ENCODE data around the gene TMEM259.

The TMEM259 gene

DNA sequence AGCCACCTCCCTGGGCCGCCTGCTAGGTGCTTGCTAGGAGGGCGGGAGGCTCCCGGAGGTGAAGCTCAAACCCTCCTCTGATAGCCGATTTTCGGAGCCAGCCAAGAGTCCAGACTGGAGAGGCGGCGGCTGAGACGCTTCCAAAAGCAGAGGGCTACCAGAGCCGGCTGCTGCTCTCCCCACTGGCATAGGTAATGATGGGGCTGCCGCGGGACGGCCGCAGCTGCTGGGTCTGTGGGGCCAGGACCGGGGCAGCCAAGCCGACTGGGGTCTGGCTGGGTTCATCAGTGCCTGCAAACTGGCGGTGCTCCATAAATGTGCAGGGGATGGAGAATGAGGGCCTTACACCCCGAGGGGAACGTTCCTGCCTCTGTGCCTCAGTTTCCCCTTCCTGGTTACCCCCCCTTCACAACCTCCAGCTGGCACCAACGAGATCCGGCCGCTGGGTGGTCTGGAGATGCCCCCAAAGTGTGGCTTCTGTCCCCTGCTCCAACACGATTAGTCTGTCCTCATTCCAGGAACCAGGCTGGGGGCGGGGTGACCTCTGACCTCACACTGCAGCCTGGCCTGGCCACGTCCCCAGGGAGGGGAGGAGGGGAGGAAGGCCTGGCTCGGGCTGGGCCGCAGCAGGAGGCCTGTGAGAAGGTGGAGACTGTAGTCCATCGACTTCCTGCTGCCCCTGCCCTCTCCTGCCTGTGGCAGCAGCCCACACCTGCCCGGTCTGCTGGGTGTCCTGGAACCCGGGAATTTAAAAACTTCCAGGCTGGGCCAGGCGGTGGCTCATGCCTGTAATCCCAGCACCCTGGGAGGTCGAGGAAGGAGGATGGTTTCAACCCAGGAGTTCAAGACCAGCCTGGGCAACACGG lies 40.6 kb downstream of the TMEM259 start:
- TF ChIP-seq, protein P1, sequence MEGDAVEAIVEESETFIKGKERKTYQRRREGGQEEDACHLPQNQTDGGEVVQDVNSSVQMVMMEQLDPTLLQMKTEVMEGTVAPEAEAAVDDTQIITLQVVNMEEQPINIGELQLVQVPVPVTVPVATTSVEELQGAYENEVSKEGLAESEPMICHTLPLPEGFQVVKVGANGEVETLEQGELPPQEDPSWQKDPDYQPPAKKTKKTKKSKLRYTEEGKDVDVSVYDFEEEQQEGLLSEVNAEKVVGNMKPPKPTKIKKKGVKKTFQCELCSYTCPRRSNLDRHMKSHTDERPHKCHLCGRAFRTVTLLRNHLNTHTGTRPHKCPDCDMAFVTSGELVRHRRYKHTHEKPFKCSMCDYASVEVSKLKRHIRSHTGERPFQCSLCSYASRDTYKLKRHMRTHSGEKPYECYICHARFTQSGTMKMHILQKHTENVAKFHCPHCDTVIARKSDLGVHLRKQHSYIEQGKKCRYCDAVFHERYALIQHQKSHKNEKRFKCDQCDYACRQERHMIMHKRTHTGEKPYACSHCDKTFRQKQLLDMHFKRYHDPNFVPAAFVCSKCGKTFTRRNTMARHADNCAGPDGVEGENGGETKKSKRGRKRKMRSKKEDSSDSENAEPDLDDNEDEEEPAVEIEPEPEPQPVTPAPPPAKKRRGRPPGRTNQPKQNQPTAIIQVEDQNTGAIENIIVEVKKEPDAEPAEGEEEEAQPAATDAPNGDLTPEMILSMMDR (IDR thresholded peaks at IDR 0.05; ENCODE audit: insufficient read depth, low read depth, low read length, missing control alignments) = no peak
- no peak for DNase-seq (ENCODE audit: low read depth)
- H3K4me3 ChIP-seq (ENCODE audit: low read depth, low read length) = no peak overlapping the region

DNA sequence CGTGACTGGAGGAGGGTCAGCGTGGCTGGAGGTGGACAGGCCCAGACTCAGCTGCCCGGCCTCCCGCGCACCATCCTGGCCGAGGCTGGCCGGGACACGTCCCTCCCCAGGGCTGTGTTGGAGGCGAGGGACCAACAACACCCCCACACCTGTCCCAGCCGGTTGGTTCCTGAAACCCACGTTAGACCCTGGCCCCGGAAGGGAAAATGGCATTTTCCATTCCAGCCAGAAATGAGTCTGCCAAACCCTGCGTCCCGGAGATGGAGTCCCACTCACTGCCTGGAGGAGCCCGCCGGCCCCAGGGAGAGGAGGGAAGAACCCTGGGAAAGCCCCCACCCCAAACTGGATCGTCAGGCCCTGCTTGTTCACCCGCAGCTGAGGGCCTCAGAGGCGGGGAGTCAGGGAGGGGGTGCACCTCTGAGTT lies 41.6 kb downstream of the TMEM259 start:
- peak; percentile 47 for DNase-seq (ENCODE audit: low read depth)
- H3K4me3 ChIP-seq (ENCODE audit: low read depth, low read length) = no peak overlapping the region
- TF ChIP-seq, protein P1 (IDR thresholded peaks at IDR 0.05; ENCODE audit: insufficient read depth, low read depth, low read length, missing control alignments) = no peak

DNA sequence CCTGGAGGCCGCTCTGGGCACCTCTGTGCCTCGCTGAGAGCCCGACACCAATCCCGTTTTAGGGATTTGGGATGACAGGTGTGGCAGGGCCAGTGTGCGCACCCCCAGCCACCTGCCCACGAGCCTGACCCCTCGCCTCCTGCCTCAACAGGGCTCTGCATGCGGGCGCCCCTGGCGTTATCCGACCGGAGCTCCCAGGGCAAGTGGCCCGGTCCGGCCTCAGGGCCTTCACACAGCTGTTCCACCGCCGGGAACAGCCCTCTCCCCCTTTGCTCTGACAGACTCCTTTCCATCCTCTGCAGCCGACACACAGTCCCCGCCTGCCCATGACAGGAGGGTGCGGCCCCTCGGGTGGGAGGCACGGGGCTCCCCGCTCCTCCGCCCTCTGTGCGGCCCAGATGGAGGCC lies 43.9 kb downstream of the TMEM259 start:
- TF ChIP-seq, protein P1 (IDR thresholded peaks at IDR 0.05; ENCODE audit: insufficient read depth, low read depth, low read length, missing control alignments) = no peak
- H3K4me3 ChIP-seq (ENCODE audit: low read depth, low read length) = no peak overlapping the region
- no peak for DNase-seq (ENCODE audit: low read depth)

DNA sequence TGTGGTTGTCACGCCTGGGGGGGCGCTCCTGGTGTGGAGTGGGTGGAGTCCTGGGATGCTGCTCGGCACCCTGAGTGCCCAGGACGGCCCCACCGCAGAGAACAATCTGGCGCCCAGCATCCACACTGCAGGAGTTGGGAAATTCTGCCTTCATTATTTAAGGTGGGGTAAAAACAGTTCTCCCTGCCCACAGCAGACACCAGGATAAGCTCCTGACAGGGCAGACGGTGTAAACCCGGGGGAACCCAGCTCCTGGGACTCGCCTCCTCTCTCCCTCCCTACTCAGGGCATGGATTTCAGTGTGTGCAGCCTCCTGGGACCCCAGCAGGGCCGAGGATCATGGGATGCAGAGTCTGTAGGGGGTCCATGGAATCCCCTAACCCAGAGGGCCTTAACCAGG lies 44.4 kb downstream of the TMEM259 start:
- H3K4me3 ChIP-seq (ENCODE audit: low read depth, low read length) = no peak overlapping the region
- TF ChIP-seq, protein P1 (IDR thresholded peaks at IDR 0.05; ENCODE audit: insufficient read depth, low read depth, low read length, missing control alignments) = no peak
- DNase-seq (ENCODE audit: low read depth) = no peak

DNA sequence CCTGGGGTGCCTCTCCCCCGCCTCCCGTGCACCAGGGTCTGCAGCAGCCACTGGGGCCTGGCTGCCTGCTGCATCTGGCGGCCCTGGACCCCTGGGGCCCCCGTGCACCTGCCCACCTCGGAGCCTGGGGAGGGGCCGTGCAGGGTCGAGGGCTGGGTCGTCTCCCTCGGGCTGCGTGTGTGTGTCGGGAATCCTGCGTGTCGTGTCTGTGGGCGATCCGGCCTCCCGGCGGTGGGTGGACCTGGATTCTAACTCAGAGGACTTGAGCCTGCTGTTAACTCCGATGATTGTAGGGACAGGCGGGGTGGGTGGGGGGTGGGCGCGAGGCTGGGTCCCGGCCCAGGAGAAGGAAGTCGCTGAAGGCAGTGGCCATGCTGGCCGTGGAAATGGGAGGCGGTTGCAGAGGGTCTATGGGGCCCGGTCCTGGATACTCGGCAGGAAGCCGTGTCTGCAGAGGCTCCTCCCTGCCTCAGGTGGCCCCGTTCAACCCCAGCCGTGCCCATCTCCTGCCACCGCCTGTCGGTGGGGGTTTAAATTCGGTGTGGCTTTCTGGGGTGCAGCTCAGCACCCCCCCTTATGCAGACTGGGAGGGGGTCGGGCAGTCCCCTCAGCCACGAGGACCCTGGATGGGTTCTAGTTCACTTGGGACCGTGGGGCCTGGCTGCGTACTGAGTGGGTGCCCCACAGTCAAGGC lies 46.2 kb downstream of the TMEM259 start:
- no peak for DNase-seq (ENCODE audit: low read depth)
- H3K4me3 ChIP-seq (ENCODE audit: low read depth, low read length) = no peak overlapping the region
- TF ChIP-seq, protein P1 (IDR thresholded peaks at IDR 0.05; ENCODE audit: insufficient read depth, low read depth, low read length, missing control alignments) = no peak

DNA sequence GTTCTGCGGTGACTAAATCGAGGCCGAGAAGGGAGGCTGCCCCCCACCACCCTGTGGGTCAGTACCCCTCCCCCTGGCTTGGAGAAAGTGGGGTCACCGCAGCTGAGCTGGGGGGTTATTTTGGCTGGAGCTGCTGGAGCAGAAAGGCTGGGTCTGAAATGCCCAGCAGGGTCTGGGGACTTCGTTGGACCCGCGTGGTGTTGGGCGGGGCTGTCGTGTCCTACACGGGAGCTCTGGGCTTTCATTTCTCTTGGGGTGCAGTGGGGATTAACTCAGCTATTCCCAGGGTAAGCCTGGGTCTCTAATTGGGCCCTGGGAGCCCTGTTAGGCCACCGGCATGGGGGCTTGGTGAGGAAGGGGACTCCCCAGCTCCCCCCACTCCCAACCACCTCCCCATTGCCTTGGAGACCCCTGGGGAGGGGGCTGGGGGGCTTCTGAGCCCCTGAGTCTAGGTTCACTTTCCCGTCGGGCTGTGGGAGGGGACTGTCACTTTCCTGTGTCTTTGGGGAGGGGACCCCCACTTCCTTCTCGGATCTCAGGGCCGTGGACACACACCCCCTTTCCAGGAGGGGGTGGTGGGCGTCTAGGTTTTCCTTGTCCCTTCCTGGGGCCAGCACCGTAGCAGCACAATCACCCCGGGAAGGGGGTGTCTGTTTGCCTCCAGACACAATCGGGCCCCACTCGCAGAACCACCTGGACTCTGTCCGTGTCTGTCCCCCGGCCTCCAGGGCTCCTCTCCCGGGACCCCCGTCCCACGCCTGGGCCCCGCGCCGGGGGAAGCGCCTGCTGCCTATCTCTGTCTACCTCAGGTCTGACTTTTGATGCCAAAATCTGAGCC lies 47.0 kb downstream of the TMEM259 start:
- no peak overlapping the region for H3K4me3 ChIP-seq (ENCODE audit: low read depth, low read length)
- TF ChIP-seq, protein P1 (IDR thresholded peaks at IDR 0.05; ENCODE audit: insufficient read depth, low read depth, low read length, missing control alignments) = no peak
- no peak for DNase-seq (ENCODE audit: low read depth)
